Measurements from ENCODE around the gene NLRP9.

NLRP9 gene

DNA sequence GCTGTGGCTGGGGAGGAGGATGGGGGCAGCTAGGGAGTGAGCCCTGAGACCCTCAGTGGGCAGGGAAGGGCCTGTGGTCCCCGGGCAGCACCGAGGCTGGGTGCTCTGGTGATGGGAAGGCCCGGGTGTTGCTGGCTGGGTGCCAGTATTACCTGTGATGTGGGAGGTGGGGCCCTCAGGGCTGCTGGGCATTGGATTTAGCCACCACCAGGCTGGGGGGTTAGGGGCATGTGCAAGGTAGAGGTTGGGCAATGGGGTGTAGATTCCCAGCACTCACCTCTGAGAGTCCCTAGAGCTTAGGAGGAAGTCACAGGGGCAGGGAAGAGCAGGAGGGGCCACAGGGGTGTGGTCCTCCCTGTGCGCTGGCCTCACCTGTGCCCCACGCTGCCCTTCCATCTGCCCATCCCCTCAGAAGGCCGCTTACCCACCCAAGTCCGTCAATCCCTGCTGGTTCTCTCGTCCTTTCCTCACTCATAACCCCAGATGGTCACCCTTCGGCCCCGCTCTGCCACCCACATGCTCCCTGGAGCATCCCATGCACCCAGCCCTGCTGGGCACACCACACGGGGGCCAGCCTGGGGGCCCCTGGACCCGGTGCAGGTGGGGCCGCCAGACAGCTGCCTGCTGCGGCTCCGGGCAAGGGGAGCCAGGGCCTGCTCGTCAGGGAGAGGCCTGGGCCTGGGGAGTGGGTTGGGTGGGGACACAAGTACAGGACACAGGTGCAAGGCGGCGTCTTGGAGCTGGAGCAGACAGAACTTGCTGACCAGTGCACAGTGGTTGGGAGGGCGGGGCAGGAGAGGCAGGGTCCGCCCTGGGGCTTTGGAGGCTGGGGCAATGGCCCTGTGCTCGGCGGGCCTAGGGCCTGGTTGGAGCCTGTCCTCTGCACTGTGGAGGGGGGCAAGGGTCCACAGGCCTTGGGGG is 50.7 kb downstream of the NLRP9 start:
- DNase-seq, result no peak

DNA sequence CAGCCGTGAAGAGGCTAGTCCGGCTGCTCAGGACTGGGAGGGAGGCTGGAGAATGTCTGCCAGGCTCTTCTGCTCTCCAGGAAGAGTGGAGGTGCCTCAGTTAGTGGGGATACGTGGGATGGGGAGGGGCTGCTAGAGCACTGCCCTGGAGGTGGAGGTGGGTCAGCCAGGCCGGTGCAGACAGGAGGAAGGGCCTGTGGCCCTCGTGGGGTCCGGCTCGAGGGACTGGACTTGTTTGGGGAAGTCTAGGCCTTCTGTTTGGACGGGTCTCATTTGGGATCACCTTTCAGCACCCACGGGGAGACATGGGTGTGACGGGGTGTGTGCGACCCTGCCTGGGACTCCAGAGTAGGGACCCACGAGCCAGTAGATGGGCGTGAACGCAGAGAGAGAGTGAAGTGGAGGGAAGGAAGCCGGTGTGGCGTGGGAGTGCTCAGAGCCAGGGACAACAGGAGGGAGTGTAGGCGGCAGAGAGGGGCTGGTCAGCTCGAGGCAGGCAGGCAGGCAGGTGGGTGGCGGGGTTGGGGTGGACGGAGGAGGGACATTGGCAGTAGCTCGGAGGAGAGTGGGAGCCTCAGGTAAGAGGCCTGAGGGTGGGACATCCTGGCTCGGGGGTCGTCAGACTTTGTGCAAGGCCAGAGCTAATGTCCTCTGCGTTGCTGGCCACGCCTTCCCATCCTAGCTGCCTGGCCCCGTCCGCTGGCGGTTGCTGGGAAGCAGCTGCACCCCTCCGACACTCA is 51.7 kb downstream of the NLRP9 start:
- no peak for DNase-seq

DNA sequence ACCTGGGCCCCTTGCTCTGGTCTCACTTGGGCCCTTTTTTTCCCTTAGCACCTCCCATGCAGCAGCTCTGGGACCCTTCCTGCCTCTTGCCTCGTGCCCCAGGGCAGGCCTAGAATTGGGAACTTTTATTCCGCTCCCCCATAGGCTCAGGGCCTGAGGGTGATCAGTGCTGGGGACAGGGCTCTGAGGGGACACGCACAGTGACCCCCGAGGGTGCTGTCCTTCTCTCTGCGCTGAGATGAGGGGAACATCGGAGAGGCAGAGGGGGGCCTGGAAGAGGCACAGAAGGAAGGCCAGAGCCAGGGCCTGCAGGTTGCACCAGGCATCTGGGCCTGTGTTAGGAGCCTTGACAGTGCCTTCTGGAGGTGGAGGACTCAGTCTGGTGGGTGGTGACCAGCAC is 52.4 kb downstream of the NLRP9 start:
- DNase-seq, result no peak

DNA sequence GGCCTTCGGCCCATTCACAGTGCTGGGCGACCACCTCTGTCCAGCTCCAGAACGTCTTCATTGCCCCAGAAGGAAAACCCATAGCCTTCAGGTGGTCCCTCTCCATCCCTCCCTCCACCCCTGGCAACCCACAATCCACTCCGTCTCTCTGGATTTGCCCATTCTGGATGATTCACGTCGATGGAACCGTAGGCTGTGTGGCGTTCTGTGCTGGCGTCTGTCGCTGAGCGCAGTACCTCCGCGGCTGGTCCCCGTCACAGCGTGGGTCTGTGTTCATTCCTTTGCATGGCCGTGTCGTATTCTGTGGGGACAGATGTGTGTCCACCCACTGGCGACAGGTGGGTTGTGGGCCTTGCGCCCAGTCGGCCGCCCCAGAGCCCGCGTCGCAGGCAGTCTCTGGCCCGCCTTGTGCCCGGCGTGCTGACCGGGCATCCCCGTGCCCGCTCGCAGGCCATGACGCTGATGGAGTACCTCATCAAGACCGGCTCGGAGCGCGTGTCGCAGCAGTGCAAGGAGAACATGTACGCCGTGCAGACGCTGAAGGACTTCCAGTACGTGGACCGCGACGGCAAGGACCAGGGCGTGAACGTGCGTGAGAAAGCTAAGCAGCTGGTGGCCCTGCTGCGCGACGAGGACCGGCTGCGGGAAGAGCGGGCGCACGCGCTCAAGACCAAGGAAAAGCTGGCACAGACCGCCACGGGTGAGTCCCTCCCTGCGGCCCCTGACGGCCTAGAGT is 53.1 kb downstream of the NLRP9 start:
- no peak for DNase-seq

DNA sequence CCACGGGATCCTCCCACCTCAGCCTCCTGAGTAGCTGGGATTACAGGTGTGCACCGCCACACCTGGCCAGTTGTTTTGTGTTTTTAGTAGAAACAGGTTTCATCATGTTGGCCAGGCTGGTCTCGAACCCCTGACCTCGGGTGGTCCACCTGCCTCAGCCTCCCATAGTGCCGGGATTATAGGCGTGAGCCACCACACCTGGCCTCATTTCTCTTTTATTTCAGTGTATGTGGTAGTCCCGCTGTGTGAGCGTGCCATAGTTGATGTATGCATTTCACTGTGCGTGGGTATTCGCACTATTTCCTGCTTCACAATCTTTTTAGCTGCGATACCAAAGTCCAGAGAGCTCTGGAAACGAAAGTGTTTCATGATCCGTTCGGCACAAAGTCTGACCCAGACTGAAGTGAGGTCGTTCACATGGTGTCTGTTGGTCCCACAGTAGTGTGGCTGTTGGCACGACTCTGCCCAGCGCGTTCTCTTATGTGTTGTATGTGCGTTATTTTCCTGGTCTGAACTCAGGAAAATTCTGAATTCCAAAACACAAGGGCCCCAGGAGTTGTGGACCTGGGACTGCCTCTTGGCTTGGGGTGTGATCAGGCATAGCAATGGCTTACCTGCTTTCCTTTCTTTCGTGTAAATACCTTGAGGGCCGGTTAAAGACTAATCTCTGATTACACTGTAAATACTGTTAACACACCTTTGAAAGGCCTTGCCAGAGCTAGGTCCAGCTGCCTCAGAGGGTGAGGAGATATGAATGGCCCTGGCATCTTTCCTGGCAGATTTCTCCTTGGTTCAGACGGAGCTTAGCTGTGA is 54.5 kb downstream of the NLRP9 start:
- no peak for DNase-seq

DNA sequence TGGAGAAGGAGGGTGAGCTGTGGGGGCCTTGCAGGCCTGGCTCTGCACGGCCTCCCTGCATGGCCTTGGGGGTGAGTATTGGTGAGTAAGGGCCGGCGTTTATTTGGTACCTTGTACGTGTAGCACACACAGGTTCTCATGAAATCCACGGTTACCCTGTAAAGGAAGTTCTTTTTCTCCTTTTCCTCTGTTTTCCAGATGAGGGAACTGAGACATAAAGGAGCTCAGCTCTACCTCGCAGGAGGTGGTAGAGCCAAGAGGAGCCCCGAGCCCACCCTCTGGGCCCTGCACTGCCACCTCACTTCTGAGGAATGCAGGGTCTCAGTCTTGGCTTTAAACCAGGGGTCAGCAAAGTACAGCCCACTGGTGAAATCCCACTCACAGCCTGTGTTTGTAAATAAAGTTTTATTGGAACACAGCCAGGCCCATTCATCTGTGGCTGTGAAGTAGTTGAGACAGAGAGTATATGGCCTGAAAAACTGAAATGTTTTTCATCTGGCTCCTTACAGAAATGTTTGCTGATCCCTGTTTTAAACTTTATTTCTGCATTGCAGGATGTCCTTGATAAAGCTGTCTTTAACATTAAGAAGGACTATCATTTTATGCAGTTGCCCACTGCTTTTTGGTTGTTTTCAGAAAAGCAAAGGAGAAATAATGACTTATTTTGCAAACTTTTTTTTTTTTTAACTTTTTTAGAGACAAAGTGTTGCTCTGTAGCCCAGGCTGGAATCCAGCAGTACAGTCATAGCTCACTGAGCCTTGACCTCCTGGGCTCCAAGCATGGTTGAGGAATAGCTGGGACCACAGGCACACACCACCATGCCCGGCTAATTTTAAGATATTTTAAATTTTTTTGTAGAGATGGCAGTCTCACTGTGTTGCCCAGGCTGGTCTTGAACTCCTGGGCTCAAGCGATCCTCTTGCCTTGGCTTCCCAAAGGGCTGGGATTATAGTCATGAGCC is 56.8 kb downstream of the NLRP9 start:
- DNase-seq, result no peak

DNA sequence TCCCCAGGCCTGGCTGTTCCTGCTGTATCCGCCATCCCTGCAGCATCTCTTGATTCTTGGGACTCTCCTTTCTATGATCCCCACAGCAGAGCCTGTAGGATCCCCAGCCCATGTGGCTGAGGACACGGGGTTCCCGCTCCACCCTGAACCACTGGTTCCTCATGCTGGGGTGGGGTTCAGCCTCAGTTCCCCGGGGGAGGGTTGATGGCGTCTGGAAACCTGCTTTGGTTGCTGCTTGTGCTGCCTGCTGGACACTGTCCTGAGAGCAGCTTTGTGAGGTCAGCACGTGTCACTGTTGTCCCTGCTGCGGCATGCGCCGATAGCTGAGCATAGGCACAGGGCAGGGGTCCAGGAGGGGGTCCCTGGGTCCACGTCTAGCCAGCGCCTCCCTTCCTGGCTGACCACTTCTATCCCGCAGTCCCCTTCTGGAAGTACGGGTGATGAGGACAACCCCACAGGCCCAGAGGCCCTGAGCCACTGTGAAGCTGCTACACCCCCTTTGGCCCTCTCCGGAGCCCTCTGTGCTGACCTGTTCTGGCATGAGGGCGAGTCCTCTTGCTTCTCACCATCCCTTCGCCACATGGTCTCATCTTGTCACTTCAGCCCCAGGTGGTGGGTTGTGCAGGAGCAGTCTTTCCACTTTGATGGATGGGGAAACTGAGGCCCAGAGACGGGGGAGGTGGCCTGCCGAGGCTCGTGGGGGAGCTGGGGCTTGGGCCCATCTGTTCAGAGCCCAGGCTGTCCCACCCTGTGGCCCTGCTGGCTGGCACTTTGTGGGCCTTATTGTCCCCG is 57.7 kb downstream of the NLRP9 start:
- DNase-seq, result no peak

DNA sequence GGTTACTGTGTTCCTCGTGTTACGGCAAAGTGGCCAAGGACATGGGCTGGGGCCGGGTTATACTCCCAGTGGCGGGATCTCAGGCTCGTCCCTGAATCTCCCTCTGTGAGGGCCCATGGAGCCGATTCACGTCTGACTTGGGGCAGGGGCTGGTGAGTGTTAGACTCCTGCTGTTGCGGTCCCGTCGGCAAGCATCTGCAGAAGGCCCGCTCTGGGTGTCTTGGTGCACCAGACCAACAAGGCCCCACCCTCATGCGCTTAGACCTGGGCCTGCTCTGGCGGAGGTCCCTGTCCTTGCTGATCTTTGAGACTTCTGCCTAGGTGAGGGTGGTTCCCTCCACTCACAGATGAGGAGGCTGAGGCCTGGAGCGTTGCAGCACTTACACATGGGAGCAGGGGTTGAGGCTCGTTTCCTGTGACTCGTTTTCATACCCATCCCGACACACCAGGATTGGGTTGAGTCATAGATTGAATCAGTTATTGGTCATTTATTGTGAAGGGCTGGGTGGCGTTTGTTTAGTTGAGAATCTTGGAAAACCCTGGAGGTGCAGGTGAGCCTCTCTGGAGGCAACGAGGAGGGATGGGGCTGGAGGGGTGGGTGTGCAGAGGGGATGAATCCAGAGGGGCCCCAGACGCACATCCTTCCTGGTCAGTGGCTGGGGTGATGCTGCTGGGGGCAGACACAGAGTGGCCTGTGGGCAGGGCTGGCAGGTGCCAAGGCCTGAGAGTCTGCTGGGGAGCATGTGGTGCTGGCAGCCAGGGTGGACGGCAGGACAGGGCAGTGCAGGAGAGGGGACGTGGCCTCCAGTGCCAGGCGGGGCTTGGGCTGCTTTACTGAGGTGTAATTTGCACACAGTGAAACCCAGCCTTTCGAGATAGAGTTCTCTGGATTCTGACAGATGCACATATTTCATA is 58.6 kb downstream of the NLRP9 start:
- no peak for DNase-seq

DNA sequence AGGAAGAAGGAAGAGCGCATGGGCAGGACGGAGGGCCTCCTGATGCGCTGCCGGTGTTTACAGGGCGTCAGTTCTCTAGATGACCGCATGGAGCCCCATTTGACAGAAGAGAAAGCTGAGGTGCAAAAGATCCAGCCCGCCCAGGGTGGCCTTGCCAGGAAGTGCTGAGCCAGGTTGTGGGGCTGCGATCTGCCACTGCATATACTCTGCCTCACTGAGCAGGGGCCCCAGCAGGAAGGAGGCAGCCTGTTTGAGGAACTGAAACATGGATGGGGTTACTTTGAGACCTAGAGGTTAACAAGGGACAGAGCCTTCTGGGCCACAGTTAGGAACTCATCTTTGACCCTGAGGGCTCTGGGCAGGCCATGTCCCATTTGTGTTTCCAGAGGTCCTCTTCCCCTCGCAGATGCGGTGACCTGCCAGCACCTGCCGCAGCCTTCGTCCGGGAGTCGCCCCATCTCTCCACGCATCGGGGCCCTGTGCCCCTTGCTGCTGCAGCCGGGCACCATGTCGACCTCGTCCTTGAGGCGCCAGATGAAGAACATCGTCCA is 60.0 kb downstream of the NLRP9 start:
- DNase-seq, result no peak

DNA sequence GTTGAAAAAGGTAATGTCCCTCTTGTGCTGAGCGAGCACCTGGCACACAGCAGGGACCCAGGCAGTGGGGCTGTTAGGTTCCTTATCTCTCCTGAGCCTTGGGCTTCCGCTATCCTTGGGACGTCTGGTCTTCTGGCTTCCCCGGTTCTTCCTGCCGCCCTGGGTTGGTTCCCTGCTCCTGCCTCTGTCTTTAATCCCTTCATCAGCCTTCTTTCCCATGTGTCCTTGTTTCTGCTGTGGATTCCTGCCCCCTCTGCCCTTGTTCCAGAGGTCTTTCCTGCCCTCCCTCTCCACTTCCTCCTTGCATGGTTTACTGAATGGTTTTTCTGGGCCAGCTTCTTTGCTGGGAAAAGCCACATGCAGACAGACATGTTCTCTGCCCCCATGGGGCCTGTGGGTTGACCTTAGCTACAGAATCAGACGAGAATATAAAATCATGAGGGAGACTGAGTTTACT is 60.6 kb downstream of the NLRP9 start:
- no peak for DNase-seq

DNA sequence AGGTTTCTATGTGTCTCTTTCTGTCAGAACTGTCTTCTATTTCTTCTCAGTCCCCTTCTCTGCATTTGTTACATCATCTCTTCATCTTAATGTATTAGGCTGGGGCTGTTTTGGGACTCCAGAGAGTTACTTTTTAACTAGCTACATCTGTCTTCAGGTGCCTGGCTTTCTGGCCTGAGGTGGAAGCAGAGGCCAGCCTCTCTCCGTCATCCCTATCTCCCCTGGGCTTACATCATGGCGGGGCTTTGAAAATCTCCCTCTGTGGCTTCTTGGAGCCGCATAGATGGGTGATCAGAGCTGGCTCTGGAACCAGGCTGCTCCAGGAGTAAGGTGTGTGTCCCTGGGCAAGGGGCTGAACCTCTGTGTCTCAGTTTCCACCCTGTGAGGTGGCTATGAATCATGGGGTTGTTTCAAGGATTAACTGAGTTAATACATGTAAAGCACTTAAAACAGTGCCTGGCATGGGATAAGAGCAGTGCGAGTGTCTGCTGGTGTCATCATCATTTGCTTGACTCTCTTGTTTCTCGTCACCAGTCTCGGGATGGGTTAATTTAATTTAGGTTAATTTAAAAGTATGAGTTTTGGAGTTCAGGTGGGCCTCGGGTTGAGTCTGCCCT is 61.2 kb downstream of the NLRP9 start:
- DNase-seq, result no peak

DNA sequence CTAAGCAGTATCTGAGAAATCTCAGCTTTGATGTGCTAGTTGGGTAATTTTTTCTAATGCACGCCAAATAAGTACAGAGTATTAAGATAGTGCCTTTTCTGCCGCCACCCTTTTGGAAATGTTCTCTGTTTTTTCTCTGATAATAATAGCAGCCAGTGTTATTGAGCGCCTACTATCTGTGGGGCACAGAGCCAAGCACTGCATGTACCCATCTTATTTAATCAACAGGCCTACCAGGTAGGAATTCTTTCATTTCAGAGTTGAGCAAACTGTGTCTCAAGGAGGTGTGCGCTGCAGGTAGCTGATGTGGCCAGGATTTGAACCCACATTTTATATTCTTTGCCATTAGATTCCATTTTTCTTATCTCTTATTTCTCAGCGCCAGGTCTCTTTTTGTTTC is 61.8 kb downstream of the NLRP9 start:
- no peak for DNase-seq

DNA sequence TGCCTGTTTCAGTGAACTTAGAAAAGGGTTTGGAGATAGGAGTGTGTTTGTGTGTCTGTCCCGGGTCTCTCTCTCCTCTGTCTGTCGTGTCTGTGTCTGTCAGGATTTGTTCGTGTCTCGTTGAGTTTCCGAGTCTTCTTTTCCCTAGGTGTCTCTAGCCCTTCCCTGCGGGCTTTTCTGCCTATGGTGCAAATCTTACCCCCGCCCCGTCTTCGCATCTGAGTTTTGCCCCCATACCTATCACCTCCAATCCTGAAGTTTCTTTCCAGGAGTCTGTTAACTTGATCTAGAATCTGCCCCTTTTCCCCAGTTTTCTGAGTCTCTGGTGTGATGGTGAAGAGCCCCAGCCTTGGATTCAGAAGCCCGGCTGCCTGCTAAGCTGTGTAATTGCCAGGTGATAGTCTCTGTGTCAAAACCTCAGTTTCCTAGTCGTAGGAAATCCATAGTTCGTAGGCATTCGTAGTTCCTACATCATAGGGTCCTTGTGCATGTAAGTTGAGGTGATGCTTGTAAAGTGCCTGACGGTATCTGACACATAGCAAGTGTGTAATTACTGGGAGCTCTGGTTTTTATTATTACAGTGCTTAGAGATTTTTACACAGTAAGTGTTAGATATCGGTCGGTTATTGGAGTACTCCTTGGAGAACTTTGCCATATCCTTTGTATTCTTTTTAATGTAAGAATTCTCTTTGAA is 62.4 kb downstream of the NLRP9 start:
- no peak for DNase-seq

DNA sequence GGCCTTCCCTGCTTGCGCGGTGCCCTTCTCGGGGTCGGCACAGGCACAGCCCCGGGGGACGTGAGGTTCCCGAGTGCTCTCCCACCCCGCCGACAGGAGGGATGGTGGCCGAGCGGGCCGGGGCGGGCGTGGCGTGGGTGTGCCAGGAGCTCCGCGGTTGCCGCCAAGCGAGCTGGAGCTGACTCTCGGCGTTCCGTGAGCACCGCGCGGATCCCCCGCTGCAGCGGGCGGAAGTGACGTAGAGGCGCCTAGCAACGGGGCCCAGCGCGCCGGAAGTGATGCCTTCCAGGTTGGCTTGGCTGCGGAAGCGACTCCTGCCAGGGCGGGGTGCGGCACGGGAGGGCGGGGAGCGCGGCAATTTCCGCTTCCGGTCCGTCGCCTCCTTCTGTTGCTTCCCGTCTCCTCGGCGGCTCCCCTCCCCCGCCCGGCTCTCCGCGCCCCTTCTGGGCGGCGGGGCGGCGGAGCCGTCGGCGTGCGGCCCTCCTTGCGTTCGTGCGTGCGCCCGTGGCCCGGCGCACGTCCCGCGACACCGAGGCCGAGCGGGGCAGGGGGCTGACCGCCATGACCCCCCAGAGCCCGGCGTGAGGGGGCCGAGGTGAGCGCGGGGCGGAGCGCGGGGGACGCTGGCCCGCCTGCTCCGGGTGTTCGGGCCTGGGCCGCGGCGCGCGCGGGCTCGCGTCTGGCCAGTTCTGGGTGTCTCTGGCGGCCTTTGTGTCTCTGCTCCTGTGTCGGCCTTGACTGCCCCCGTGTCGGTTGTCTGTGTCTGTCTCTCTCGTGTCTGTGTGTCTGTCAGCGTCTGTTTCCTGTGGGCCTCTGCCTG is 63.2 kb downstream of the NLRP9 start, which contains the start of gene EPN1:
Gene EPN1, plus strand, starts transcription at position 386 of the 820 bp plus-strand sequence. CDS start 3,402 bp downstream, outside the sequence.
- peak; percentile 97 for DNase-seq

DNA sequence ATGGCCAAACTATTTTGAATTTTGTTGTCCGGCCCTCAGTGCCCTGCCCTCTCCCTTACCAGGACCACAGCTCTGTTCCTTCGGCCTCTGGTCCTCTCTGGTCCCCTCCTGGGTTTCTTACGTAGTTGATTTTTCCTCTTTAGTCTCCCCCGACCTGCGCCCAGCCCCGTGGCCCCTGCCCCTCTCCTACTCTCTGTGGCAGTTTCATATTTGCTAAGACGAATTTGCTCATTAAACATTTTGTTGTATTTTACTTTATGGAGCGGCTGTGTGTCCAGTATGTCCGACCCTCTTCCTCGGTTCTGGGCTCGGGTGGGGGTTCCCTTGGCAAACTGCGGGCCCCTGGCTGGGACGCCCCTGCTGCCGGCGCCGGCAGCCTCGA is 63.8 kb downstream of the NLRP9 start:
- DNase-seq, result no peak

DNA sequence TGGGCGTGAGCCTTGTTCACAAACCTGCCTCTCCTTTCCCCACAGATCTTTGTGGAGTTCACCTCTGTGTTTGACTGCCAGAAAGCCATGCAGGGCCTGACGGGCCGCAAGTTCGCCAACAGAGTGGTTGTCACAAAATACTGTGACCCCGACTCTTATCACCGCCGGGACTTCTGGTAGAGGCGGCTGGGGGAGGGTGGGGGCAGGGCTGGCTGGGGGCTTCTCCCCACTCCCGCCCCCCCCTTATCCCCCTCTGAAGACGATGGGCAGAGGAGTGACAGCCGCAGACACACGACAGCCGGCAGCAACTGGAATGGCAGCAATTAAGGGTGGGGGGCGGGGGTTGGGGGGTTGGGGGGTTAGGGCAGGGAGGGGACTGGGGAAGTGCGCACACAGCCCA is 64.3 kb downstream of the NLRP9 start:
- no peak for DNase-seq

DNA sequence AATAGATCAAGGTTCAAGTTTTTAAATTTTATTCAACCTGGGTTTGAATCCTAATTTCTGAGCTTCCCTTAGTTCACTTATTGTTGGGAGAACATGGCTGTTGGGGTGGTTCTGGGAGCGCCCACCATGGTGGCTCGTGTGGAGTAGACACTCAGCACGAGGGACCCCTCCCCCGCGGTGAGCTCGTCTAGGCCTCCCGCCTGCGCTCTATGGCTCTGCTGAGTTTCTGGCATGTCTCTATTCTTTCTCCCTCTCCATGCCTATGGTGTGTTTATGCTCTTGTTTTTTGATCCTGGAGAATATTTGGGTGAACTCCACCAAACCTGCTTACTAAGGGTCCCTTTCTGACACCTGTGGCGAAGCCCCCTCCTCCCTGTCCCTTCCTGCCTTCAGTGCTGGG is 64.7 kb downstream of the NLRP9 start:
- DNase-seq, result no peak

Data from fibroblast of skin of scalp (primary cell).